ENCODE data around the gene HNF4A. TPM values are rescaled to one million over a fixed set of nuclear protein-coding genes. Genes with fewer than 3 reads are reported as not detected.

Gene HNF4A
- total RNA-seq, 1 donor, result not detected

- DNase-seq (ENCODE audit: low read depth), result peak; percentile 64
- H3K4me3 ChIP-seq (ENCODE audit: low read depth, low read length), result no peak overlapping the region
- TF ChIP-seq, protein P1, sequence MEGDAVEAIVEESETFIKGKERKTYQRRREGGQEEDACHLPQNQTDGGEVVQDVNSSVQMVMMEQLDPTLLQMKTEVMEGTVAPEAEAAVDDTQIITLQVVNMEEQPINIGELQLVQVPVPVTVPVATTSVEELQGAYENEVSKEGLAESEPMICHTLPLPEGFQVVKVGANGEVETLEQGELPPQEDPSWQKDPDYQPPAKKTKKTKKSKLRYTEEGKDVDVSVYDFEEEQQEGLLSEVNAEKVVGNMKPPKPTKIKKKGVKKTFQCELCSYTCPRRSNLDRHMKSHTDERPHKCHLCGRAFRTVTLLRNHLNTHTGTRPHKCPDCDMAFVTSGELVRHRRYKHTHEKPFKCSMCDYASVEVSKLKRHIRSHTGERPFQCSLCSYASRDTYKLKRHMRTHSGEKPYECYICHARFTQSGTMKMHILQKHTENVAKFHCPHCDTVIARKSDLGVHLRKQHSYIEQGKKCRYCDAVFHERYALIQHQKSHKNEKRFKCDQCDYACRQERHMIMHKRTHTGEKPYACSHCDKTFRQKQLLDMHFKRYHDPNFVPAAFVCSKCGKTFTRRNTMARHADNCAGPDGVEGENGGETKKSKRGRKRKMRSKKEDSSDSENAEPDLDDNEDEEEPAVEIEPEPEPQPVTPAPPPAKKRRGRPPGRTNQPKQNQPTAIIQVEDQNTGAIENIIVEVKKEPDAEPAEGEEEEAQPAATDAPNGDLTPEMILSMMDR (IDR thresholded peaks at IDR 0.05; ENCODE audit: insufficient read depth, low read depth, low read length), result peak; percentile 89
These were observed 33.0 kb downstream of the HNF4A start for GRCh38 chr20:44388466-44389023.

DNA sequence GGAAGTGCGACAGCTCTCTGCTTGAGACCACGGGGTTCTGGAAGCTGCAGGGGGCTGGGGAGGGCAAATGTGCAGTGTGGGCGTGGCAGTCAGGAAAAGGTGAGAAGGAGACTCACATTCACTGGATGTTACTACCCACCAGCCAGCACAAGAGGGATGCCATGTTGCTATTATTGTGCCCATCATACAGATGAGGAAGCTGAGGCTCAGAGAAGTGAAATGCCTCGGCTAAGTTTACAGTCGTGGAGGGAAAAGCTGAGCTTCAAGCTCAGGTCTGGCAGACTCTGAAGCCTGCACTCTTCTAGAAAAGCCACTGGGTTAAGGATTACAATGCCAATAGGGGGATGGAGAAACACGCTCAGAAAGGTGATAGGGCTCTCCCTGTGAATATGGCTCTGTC is 34.4 kb downstream of the HNF4A start:
- H3K4me3 ChIP-seq (ENCODE audit: low read depth, low read length), result no peak overlapping the region
- no peak for DNase-seq (ENCODE audit: low read depth)
- TF ChIP-seq, protein P1 (IDR thresholded peaks at IDR 0.05; ENCODE audit: insufficient read depth, low read depth, low read length), result no peak

GRCh38 chr20:44390280-44390679 is 34.8 kb downstream of the HNF4A start:
- TF ChIP-seq, protein P1 (IDR thresholded peaks at IDR 0.05; ENCODE audit: insufficient read depth, low read depth, low read length), result no peak
- DNase-seq (ENCODE audit: low read depth), result no peak

DNA sequence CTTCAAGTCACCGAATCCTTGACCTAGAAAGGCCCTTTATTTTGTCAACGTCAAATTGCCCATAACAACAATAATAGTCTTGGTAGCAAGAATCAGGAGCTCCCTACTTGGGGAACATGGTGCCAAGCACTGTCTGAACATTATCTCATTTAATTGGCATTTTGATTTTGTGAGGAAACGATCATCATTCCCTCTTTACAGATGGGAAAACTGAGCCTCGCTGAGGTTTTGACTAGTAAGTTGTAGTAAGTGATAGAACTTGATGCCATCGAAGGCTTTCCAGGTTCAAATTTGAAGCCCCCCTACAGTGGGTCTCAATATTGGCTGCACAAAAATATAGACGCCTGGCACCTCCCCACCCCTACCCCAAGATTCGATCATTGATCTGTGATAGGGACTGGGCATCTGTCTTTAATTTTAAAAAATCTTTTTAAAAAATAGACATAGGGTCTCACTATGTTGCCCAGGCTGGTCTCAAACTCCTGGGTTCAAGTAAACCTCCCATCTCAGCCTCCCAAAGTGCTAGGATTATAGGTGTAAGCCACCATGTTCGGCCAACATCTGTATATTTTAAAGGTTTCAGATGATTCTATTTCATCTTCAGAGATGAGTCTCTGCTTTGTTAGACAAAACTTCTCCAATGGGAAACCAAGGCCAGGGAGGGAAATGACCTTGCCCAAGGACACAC is 36.7 kb downstream of the HNF4A start:
- DNase-seq (ENCODE audit: low read depth), result no peak
- TF ChIP-seq, protein P1 (IDR thresholded peaks at IDR 0.05; ENCODE audit: insufficient read depth, low read depth, low read length), result no peak
- no peak overlapping the region for H3K4me3 ChIP-seq (ENCODE audit: low read depth, low read length)

More at GRCh38 chr20:44390280-44390679, 34.8 kb downstream of the HNF4A start:
- no peak overlapping the region for H3K4me3 ChIP-seq (ENCODE audit: low read depth, low read length)

DNA sequence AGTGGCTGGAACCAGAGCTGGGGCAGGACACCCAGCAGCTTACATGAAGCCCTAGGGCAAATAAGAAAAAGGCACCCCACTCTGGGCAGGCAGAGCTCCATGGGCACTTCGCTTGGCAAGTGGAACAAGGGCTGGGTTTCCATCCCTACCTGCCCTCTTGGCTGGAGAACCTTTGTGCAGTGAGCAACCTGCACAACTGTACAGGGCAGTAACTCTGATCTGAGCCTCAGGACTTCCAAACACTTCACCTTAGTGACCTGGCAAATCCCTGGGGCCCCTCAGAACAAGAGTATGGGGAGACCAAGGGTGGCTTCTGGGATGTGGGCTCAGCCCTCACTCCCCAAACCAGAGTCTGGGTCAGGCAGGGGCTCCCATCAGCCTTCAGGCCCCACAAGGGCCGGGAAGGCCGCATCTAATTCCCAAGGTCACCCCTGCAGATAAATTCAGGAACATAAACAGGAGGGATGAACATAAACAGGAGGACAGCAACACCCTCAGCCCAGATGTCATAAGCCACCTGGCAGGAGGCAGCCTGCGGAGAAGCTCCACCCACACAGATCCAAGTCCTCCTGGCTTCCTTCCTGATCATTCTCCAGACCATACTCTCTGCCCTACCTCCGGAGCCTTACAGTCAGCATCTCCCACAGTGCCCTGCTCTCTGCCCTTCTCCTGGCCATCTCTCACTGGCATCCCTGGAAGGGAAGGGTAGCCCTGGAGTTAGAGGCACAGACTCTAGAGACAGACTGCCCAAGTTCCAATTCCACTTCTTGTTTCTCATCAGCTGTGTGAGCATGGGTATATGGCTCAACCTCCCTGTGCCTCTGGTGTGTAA is 37.5 kb downstream of the HNF4A start:
- no peak overlapping the region for H3K4me3 ChIP-seq (ENCODE audit: low read depth, low read length)
- TF ChIP-seq, protein P1 (IDR thresholded peaks at IDR 0.05; ENCODE audit: insufficient read depth, low read depth, low read length), result no peak
- DNase-seq (ENCODE audit: low read depth), result no peak

DNA sequence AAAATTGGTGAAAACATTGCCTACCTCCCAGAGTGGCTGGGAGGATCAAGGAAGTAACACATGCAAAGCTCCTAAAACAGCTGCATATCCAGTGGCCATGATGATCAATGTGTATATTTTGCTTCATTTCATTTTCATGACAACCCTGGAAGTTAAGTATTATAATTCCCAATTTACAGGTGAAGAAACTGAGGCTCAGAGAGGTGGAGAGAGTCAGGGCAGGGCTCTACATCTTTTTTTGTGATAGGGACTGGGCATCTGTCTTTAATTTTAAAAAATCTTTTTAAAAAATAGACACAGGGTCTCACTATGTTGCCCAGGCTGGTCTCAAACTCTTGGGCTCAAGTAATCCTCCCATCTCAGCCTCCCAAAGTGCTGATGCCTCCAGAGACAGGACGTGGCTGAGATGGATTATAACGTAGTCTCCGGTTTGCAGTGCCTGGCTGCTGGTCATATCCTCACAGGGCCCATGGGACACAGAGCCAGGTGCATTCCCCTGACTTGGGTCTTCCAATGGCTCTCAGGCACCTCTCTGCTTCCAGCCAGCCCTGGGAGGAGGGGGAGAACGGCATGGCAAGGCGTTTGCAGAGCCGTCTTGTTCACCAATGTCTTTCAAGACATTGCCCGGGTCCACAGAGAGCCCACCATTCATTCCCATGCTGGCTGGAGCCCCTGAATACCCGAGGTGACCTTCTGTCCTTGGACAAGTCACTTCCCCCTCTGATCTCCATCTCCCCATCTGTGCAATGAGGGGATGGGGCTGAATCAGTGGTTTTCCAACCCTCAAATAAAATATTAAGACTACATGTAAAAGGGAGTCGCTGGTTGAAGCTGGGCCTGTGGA is 38.3 kb downstream of the HNF4A start:
- no peak overlapping the region for H3K4me3 ChIP-seq (ENCODE audit: low read depth, low read length)
- TF ChIP-seq, protein P1 (IDR thresholded peaks at IDR 0.05; ENCODE audit: insufficient read depth, low read depth, low read length), result no peak
- DNase-seq (ENCODE audit: low read depth), result no peak
